ENCODE results near the gene OBI1.
"Not testable (repeated sequence)": the region's sequence is repeated elsewhere in the genome, so short reads cannot be mapped to it uniquely, and the experiment has no call there.

Gene OBI1

GRCh38 chr13:78658630-78659449, at the start of gene OBI1:
OBI1 (minus strand) TSS chr13:78659155; CDS start chr13:78659120, 35 bp downstream.
- peak; percentile 86 for DNase-seq

GRCh38 chr13:78701383-78701782, 42.4 kb upstream of the OBI1 start:
- DNase-seq, result peak; percentile 32

- DNase-seq, result peak; percentile 34
Measured at GRCh38 chr13:78700121-78700910, 41.4 kb upstream of the OBI1 start.

GRCh38 chr13:78689011-78689410, 30.1 kb upstream of the OBI1 start:
- no peak for DNase-seq

- no peak for DNase-seq
Measured at GRCh38 chr13:78686461-78686860, 27.5 kb upstream of the OBI1 start.

- no peak for DNase-seq
Measured at GRCh38 chr13:78680576-78681350, 21.8 kb upstream of the OBI1 start.

- no peak for DNase-seq
Measured at GRCh38 chr13:78680115-78680561, 21.2 kb upstream of the OBI1 start.

GRCh38 chr13:78679329-78679728, 20.4 kb upstream of the OBI1 start:
- no peak for DNase-seq

GRCh38 chr13:78675112-78675511, 16.2 kb upstream of the OBI1 start:
- DNase-seq, result no peak

- DNase-seq, result no peak
Measured at GRCh38 chr13:78674638-78675037, 15.7 kb upstream of the OBI1 start.

- no peak for DNase-seq
Measured at GRCh38 chr13:78662467-78662866, 3.5 kb upstream of the OBI1 start.

- no peak for DNase-seq
Measured at GRCh38 chr13:78660495-78660857, 1.5 kb upstream of the OBI1 start.

- DNase-seq, result peak; percentile 20
Measured at GRCh38 chr13:78659732-78660494, 958 bp upstream of the OBI1 start.

- DNase-seq, result no peak
Measured at GRCh38 chr13:78659450-78659730, 435 bp upstream of the OBI1 start.

GRCh38 chr13:78657699-78658629, 991 bp downstream of the OBI1 start:
- DNase-seq, result no peak

GRCh38 chr13:78655906-78656305, 3.0 kb downstream of the OBI1 start:
- DNase-seq, result no peak

- no peak for DNase-seq
Measured at GRCh38 chr13:78655007-78655406, 3.9 kb downstream of the OBI1 start.

GRCh38 chr13:78652651-78653050, 6.3 kb downstream of the OBI1 start:
- DNase-seq, result no peak

- no peak for DNase-seq
Measured at GRCh38 chr13:78650717-78651083, 8.3 kb downstream of the OBI1 start.

GRCh38 chr13:78649997-78650716, 8.8 kb downstream of the OBI1 start:
- DNase-seq, result no peak

- not testable (repeated sequence) for DNase-seq
Measured at GRCh38 chr13:78647109-78647678, 11.8 kb downstream of the OBI1 start.
